ENCODE data around the gene MARCKS.

Gene MARCKS

GRCh38 chr6:113881478-113881980 is 24.4 kb downstream of the MARCKS start:
- Mint-ChIP-seq H3K4me3 (no peak overlapping the region), H3K4me1 (peaks cover 48% of the 10 kb centered on the region), H3K9me3 (no peaks in the 10 kb centered on the region), H3K27me3 (ENCODE audit: low read depth, poor library complexity) (no peaks in the 10 kb centered on the region), H3K27ac (peak overlapping the region; percentile 72), H3K36me3 (ENCODE audit: low read depth) (no peaks in the 10 kb centered on the region)
- TF ChIP-seq CTCF (IDR thresholded peaks at IDR 0.05): no peak
- DNase-seq: no peak

GRCh38 chr6:113882336-113883022 is 25.3 kb downstream of the MARCKS start:
- Mint-ChIP-seq H3K4me1 (peaks cover 48% of the 10 kb centered on the region), H3K9me3 (no peaks in the 10 kb centered on the region), H3K27me3 (ENCODE audit: low read depth, poor library complexity) (no peaks in the 10 kb centered on the region), H3K36me3 (ENCODE audit: low read depth) (no peaks in the 10 kb centered on the region), H3K27ac (no peak overlapping the region), H3K4me3 (no peak overlapping the region)
- no peak for TF ChIP-seq CTCF (IDR thresholded peaks at IDR 0.05)
- DNase-seq: no peak

GRCh38 chr6:113884011-113884410 is 26.9 kb downstream of the MARCKS start:
- no peaks in the 10 kb centered on the region for H3K9me3 Mint-ChIP-seq

GRCh38 chr6:113886512-113886911 is 29.4 kb downstream of the MARCKS start:
- Mint-ChIP-seq H3K9me3 (peaks cover 9% of the 10 kb centered on the region), H3K27ac (no peak overlapping the region), H3K27me3 (ENCODE audit: low read depth, poor library complexity) (no peaks in the 10 kb centered on the region), H3K4me1 (peaks cover 13% of the 10 kb centered on the region), H3K4me3 (no peak overlapping the region), H3K36me3 (ENCODE audit: low read depth) (peaks cover 6% of the 10 kb centered on the region)
- DNase-seq: no peak
- TF ChIP-seq CTCF (IDR thresholded peaks at IDR 0.05): no peak

More at GRCh38 chr6:113884011-113884410, 26.9 kb downstream of the MARCKS start:
- H3K27me3 Mint-ChIP-seq (ENCODE audit: low read depth, poor library complexity): no peaks in the 10 kb centered on the region
- DNase-seq: no peak
- H3K27ac Mint-ChIP-seq: no peak overlapping the region
- H3K4me3 Mint-ChIP-seq: no peak overlapping the region
- no peak for TF ChIP-seq CTCF (IDR thresholded peaks at IDR 0.05)
- H3K36me3 Mint-ChIP-seq (ENCODE audit: low read depth): no peaks in the 10 kb centered on the region
- peaks cover 36% of the 10 kb centered on the region for H3K4me1 Mint-ChIP-seq

- Mint-ChIP-seq H3K27me3 (ENCODE audit: low read depth, poor library complexity) (no peaks in the 10 kb centered on the region), H3K27ac (no peak overlapping the region), H3K4me1 (peaks cover 2% of the 10 kb centered on the region), H3K9me3 (peaks cover 25% of the 10 kb centered on the region), H3K4me3 (no peak overlapping the region), H3K36me3 (ENCODE audit: low read depth) (peaks cover 14% of the 10 kb centered on the region)
- no peak for TF ChIP-seq CTCF (IDR thresholded peaks at IDR 0.05)
- DNase-seq: no peak
These were observed 31.3 kb downstream of the MARCKS start for GRCh38 chr6:113888493-113888892.
